ENCODE results near the gene TNC.

DNA sequence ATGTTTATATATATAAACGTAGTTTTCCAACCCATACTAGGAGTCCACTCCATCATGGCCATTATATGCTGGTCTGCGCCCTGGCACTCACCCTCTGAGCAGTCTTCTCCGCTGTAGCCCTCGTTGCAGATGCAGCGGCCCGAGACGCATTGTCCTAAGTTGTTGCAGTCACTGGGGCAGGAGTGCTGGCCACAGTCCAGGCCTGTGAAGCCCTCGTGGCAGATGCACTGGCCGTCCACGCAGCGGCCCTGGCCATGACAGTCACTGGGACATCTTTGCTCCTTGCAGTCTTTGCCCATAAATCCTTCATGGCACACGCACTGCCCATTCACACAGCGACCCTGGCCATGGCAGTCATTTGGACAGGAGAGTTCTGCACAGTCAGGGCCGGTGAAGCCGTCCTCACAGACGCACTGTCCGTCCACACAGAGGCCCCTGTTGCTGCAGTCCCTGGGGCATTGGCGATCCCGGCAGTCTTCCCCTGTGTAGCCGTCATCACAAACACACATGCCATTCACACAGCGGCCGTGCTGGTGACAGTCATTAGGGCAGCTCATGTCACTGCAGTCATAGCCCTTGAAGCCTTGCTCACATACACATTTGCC lies 32.1 kb downstream of the TNC start:
- TF ChIP-seq, protein P1, sequence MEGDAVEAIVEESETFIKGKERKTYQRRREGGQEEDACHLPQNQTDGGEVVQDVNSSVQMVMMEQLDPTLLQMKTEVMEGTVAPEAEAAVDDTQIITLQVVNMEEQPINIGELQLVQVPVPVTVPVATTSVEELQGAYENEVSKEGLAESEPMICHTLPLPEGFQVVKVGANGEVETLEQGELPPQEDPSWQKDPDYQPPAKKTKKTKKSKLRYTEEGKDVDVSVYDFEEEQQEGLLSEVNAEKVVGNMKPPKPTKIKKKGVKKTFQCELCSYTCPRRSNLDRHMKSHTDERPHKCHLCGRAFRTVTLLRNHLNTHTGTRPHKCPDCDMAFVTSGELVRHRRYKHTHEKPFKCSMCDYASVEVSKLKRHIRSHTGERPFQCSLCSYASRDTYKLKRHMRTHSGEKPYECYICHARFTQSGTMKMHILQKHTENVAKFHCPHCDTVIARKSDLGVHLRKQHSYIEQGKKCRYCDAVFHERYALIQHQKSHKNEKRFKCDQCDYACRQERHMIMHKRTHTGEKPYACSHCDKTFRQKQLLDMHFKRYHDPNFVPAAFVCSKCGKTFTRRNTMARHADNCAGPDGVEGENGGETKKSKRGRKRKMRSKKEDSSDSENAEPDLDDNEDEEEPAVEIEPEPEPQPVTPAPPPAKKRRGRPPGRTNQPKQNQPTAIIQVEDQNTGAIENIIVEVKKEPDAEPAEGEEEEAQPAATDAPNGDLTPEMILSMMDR (IDR thresholded peaks at IDR 0.05; ENCODE audit: low read depth, low read length) = no peak
- TF ChIP-seq, protein P2, sequence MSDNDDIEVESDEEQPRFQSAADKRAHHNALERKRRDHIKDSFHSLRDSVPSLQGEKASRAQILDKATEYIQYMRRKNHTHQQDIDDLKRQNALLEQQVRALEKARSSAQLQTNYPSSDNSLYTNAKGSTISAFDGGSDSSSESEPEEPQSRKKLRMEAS (IDR thresholded peaks at IDR 0.05; ENCODE audit: low read depth, low read length) = no peak
- TF ChIP-seq POLR2A (IDR thresholded peaks at IDR 0.05; ENCODE audit: extremely low read depth, insufficient read length) = no peak
- TF ChIP-seq MYC (IDR thresholded peaks at IDR 0.05; ENCODE audit: low read depth, low read length) = no peak
